GM19395 (cell line): ENCODE data around the gene SMYD1.

Source experiments
- ATAC-seq: cut with Tn5 transposase; IDR thresholded peaks from one replicate; pipeline ENCODE4 v1.9.1; 2021; ENCODE audit warnings: mild to moderate bottlenecking, moderate library complexity; ENCODE audit not compliant: unreplicated experiment

The SMYD1 gene

GRCh38 chr2:88055371-88056128 is 12.1 kb upstream of the SMYD1 start, which contains the start of gene KRCC1:
Gene KRCC1, minus strand, starts transcription at chr2:88055783. Its CDS starts 27,220 bp downstream, at chr2:88028563.
- peak; percentile 91 for ATAC-seq

GRCh38 chr2:88057437-88057844 is 10.2 kb upstream of the SMYD1 start:
- no peak for ATAC-seq

GRCh38 chr2:88058191-88058590 is 9.4 kb upstream of the SMYD1 start:
- no peak for ATAC-seq

GRCh38 chr2:88059979-88060906 is 7.4 kb upstream of the SMYD1 start:
- ATAC-seq, result peak; percentile 40

GRCh38 chr2:88060907-88061275 is 6.7 kb upstream of the SMYD1 start:
- ATAC-seq, result no peak

- no peak for ATAC-seq
Measured at GRCh38 chr2:88061295-88061694, 6.3 kb upstream of the SMYD1 start.

GRCh38 chr2:88066543-88066942 is 1.1 kb upstream of the SMYD1 start:
- ATAC-seq, result no peak

- ATAC-seq, result no peak
Measured at GRCh38 chr2:88067189-88067588, 436 bp upstream of the SMYD1 start.

- ATAC-seq, result no peak
Measured at GRCh38 chr2:88068044-88068443, 419 bp downstream of the SMYD1 start.

- no peak for ATAC-seq
Measured at GRCh38 chr2:88069117-88069516, 1.5 kb downstream of the SMYD1 start.

GRCh38 chr2:88070055-88070454 is 2.4 kb downstream of the SMYD1 start:
- ATAC-seq, result no peak

- ATAC-seq, result no peak
Measured at GRCh38 chr2:88071365-88071764, 3.7 kb downstream of the SMYD1 start.

GRCh38 chr2:88074150-88074549 is 6.5 kb downstream of the SMYD1 start:
- ATAC-seq, result no peak

- no peak for ATAC-seq
Measured at GRCh38 chr2:88074854-88075292, 7.2 kb downstream of the SMYD1 start.

GRCh38 chr2:88077080-88077479 is 9.5 kb downstream of the SMYD1 start:
- ATAC-seq, result no peak

GRCh38 chr2:88078643-88079172 is 11.1 kb downstream of the SMYD1 start:
- ATAC-seq, result no peak

- ATAC-seq, result no peak
Measured at GRCh38 chr2:88080545-88080944, 12.9 kb downstream of the SMYD1 start.

GRCh38 chr2:88081924-88082608 is 14.4 kb downstream of the SMYD1 start:
- ATAC-seq, result no peak

GRCh38 chr2:88082781-88083180 is 15.2 kb downstream of the SMYD1 start:
- no peak for ATAC-seq

GRCh38 chr2:88085099-88085498 is 17.5 kb downstream of the SMYD1 start:
- ATAC-seq, result no peak

- ATAC-seq, result no peak
Measured at GRCh38 chr2:88085602-88086001, 18.0 kb downstream of the SMYD1 start.
